ENCODE data around the gene RBFA. TPM values are rescaled to one million over a fixed set of nuclear protein-coding genes. Genes with fewer than 3 reads are reported as not detected.

RBFA gene
- total and polyA plus RNA-seq, 2 donors (not counting 3 experiments of a cell fraction or from before 2014, with no cell fraction given): 27.4 to 34.8 TPM

- Histone ChIP-seq H3K4me3 (replicated peaks in 1 of 3; ENCODE audit: insufficient read depth in 1 of 3, low read depth in 1 of 3, low read length in 3 of 3) (no peak overlapping the region), H3K9me1 (replicated peaks; ENCODE audit: control insufficient read depth, extremely low read depth, insufficient read depth, low read length) (no peaks in the 10 kb centered on the region), H3K4me1 (ENCODE audit: control insufficient read depth, extremely low read depth, insufficient read depth, low read length) (no peaks in the 10 kb centered on the region), H3K9ac (replicated peaks; ENCODE audit: extremely low read depth, insufficient read depth, low read length) (no peak overlapping the region), H3K9me3 (replicated peaks; ENCODE audit: control insufficient read depth, insufficient read depth, low read length) (no peaks in the 10 kb centered on the region), H3K27ac (ENCODE audit: insufficient read depth, low read depth, low read length) (no peak overlapping the region), H3K79me2 (ENCODE audit: control insufficient read depth, insufficient read depth, low read length) (no peaks in the 10 kb centered on the region), H3K4me2 (ENCODE audit: insufficient read depth, low read length) (no peak overlapping the region), H2AFZ (ENCODE audit: low read depth, low read length) (no peak overlapping the region), H4K20me1 (replicated peaks; ENCODE audit: control insufficient read depth, extremely low read depth, insufficient read depth, low read length) (no peaks in the 10 kb centered on the region), H3K36me3 (ENCODE audit: control insufficient read depth in 2 of 2, extremely low read depth in 1 of 2, insufficient read depth in 2 of 2, low read length in 2 of 2) (no peaks in the 10 kb centered on the region), H3K27me3 (ENCODE audit: control insufficient read depth in 2 of 2, insufficient read depth in 2 of 2, low read length in 2 of 2) (no peaks in the 10 kb centered on the region)
- DNase-seq (ENCODE audit: low read depth, low spot score) (no peak), FAIRE-seq (no peak)
- CTCF ChIA-PET: no interaction called here
- POLR2A ChIA-PET: no interaction called here
- intact Hi-C loops (cut with micrococcal nuclease): loop anchor here (5.0 to 10.0 kb wide), 2 partner anchors 128 to 645 kb away; no protein-coding TSS in a partner anchor
- dilution Hi-C loops (cut with MboI; ENCODE audit: extremely low pct_ligation_motif_present, low sequenced_read_pairs): no loop called here
- no peak for TF ChIP-seq FOS (IDR thresholded peaks at IDR 0.05; ENCODE audit: borderline replicate concordance, insufficient read depth, low read length)
- TF ChIP-seq MYC (IDR thresholded peaks at IDR 0.05; ENCODE audit: low read depth, low read length): no peak
- TF ChIP-seq MAX (IDR thresholded peaks at IDR 0.05; ENCODE audit: insufficient read depth, insufficient read length): no peak
- no peak for TF ChIP-seq POLR2AphosphoS5 (IDR thresholded peaks at IDR 0.05; ENCODE audit: insufficient read depth, low read depth, low read length)
- no peak for TF ChIP-seq JUN (IDR thresholded peaks at IDR 0.05; ENCODE audit: borderline replicate concordance, insufficient read depth, insufficient read length, low read depth)
- TF ChIP-seq GATA2 (IDR thresholded peaks at IDR 0.05; ENCODE audit: insufficient read depth, insufficient read length, low read depth, low read length): no peak
- BruUV-seq (replicated peaks): no TSS peak
Measured at GRCh38 chr18:80029690-80030089, 4.5 kb upstream of the RBFA start.
